Neural cell (in vitro differentiated cells): ENCODE results near the gene CSMD2. TPM values are rescaled to one million over a fixed set of nuclear protein-coding genes. Genes with fewer than 3 reads are reported as not detected.

Experiments
- H2AFZ ChIP-seq: fragments of 200-600, 300-800 bp; sonication (generic), shearing (Covaris generic); 2 replicates; pipeline ENCODE4 v1.6.0; 2014; ENCODE audit warnings: low read depth, mild to moderate bottlenecking, antibody characterized with exemption, low read length, moderate library complexity
- H3F3A ChIP-seq: fragments of 200-600 bp; shearing (Covaris generic); 2 replicates; pipeline ENCODE4 v1.6.1; 2016; ENCODE audit warnings: mild to moderate bottlenecking, moderate library complexity, mixed read lengths, antibody characterized with exemption, low read length; ENCODE audit not compliant: insufficient read depth, poor library complexity, severe bottlenecking
- H3K27ac ChIP-seq: fragments of 200-600, 300-800 bp; sonication (generic), shearing (Covaris generic); 2 replicates; pipeline ENCODE4 v1.5.1; 2014; ENCODE audit warnings: mild to moderate bottlenecking, low read length, moderate library complexity
- H3K27me3 ChIP-seq: fragments of 300-800, 200-600 bp; sonication (generic), shearing (Covaris generic); 2 replicates; pipeline ENCODE4 v1.6.0; 2014; ENCODE audit warnings: mild to moderate bottlenecking, low read depth, low read length, moderate library complexity; ENCODE audit not compliant: insufficient read depth
- H3K36me3 ChIP-seq: fragments of 300-800, 200-600 bp; sonication (generic), shearing (Covaris generic); 2 replicates; pipeline ENCODE4 v1.5.1; 2014; ENCODE audit warnings: mild to moderate bottlenecking, antibody characterized with exemption, low read length, moderate library complexity; ENCODE audit not compliant: insufficient read depth
- H3K4me2 ChIP-seq: fragments of 300-800, 200-600 bp; sonication (generic), shearing (Covaris generic); 2 replicates; pipeline ENCODE4 v1.6.0; 2014; ENCODE audit warnings: mild to moderate bottlenecking, low read length
- H3K4me3 ChIP-seq: fragments of 300-800, 200-600 bp; sonication (generic), shearing (Covaris generic); 2 replicates; pipeline ENCODE4 v1.5.1; 2014; ENCODE audit warnings: mild to moderate bottlenecking, low read length, moderate library complexity
- H3K79me2 ChIP-seq: fragments of 200-600 bp; shearing (Covaris generic); replicated peaks from 2 replicates; pipeline ENCODE4 v1.6.0; 2014; ENCODE audit warnings: mild to moderate bottlenecking, low read length, moderate library complexity; ENCODE audit not compliant: insufficient read depth
- H3K9ac ChIP-seq: fragments of 300-800, 200-600 bp; sonication (generic), shearing (Covaris generic); 2 replicates; pipeline ENCODE4 v1.6.1; 2016; ENCODE audit warnings: mild to moderate bottlenecking, low read length, mixed read lengths
- H3K9me2 ChIP-seq: fragments of 200-600 bp; shearing (Covaris generic); 2 replicates; pipeline ENCODE4 v1.6.1; 2016; ENCODE audit warnings: mild to moderate bottlenecking, low read length, mixed read lengths; ENCODE audit not compliant: insufficient read depth
- H3K9me3 ChIP-seq: fragments of 200-600, 300-800 bp; sonication (generic), shearing (Covaris generic); 2 replicates; pipeline ENCODE4 v1.6.1; 2016; ENCODE audit warnings: mild to moderate bottlenecking, mixed run types, low read length, moderate library complexity, mixed read lengths
- H4K20me1 ChIP-seq: fragments of 200-600 bp; shearing (Covaris generic); 2 replicates; pipeline ENCODE4 v1.6.1; 2016; ENCODE audit warnings: mild to moderate bottlenecking, mixed run types; ENCODE audit not compliant: insufficient read depth
- CTCF ChIP-seq: fragments of 450-650 bp; IDR thresholded peaks from 2 replicates; pipeline ENCODE4 v1.5.1; 2014; ENCODE audit warnings: antibody characterized with exemption, mild to moderate bottlenecking, moderate library complexity; ENCODE audit not compliant: poor library complexity, severe bottlenecking
- EP300 ChIP-seq: fragments of 450-650 bp; conservative IDR thresholded peaks from 2 replicates; pipeline ENCODE4 v1.6.1; 2014; ENCODE audit warnings: antibody characterized with exemption, mild to moderate bottlenecking, moderate library complexity; ENCODE audit not compliant: poor library complexity, severe bottlenecking
- EZH2 ChIP-seq: fragments of 200-600, 300-800 bp; shearing (Covaris generic), sonication (generic); IDR thresholded peaks from 2 replicates; pipeline ENCODE4 v1.6.1; 2014; ENCODE audit warnings: antibody characterized with exemption, low read length, borderline replicate concordance, mild to moderate bottlenecking; ENCODE audit not compliant: insufficient read depth, poor library complexity, severe bottlenecking
- MXI1 ChIP-seq: fragments of 450-650 bp; conservative IDR thresholded peaks from 2 replicates; pipeline ENCODE4 v1.6.1; 2014; ENCODE audit warnings: antibody characterized with exemption, mild to moderate bottlenecking; ENCODE audit not compliant: poor library complexity, severe bottlenecking
- POLR2AphosphoS5 ChIP-seq: IDR thresholded peaks from 2 replicates; pipeline ENCODE4 v1.6.1; 2012
- RAD21 ChIP-seq: fragments of 450-650 bp; conservative IDR thresholded peaks from 2 replicates; pipeline ENCODE4 v1.6.1; 2014; ENCODE audit warnings: antibody characterized with exemption, mild to moderate bottlenecking, moderate library complexity
- REST ChIP-seq: IDR thresholded peaks from 2 replicates; pipeline ENCODE4 v1.6.1; 2012; ENCODE audit warnings: borderline replicate concordance
- SMC3 ChIP-seq: fragments of 450-650 bp; conservative IDR thresholded peaks from 2 replicates; pipeline ENCODE4 v1.6.1; 2014; ENCODE audit warnings: antibody characterized with exemption, mild to moderate bottlenecking, moderate library complexity; ENCODE audit not compliant: poor library complexity
- TAF1 ChIP-seq: IDR thresholded peaks from 2 replicates; pipeline ENCODE4 v1.6.1; 2012; ENCODE audit warnings: low read depth
- polyA plus RNA-seq: library from polyadenylated mRNA; depleted of rRNA; stranded (reverse); fragments of >200 nt; gene quantifications from 2 replicates; pipeline ENCODE4 v1.2.3, GENCODE V29; 2014

Gene CSMD2
- polyA plus RNA-seq, 1 donor from 2014 or later, result 9.6 TPM

- no peak for TF ChIP-seq SMC3
- TF ChIP-seq EZH2, result no peak
- TF ChIP-seq MXI1, result no peak
- TF ChIP-seq REST, result no peak
- TF ChIP-seq POLR2AphosphoS5, result no peak
- TF ChIP-seq TAF1, result no peak
- TF ChIP-seq CTCF, result no peak
- no peak for TF ChIP-seq EP300
- no peak for TF ChIP-seq RAD21
- no peaks in the 10 kb centered on the region for H4K20me1 ChIP-seq
- no peak overlapping the region for H3K27ac ChIP-seq
- no peak overlapping the region for H3K4me3 ChIP-seq
- no peaks in the 10 kb centered on the region for H3K79me2 ChIP-seq
- no peaks in the 10 kb centered on the region for H3K27me3 ChIP-seq
- no peaks in the 10 kb centered on the region for H3K9me2 ChIP-seq
- H3K4me2 ChIP-seq, result no peak overlapping the region
- no peak overlapping the region for H2AFZ ChIP-seq
- no peaks in the 10 kb centered on the region for H3F3A ChIP-seq
- peaks cover 29% of the 10 kb centered on the region for H3K36me3 ChIP-seq
- H3K9ac ChIP-seq, result no peak overlapping the region
- peaks cover 15% of the 10 kb centered on the region for H3K9me3 ChIP-seq
These were observed 667.6 kb downstream of the CSMD2 start for GRCh38 chr1:33497410-33497809.

GRCh38 chr1:33494929-33495328, 670.1 kb downstream of the CSMD2 start:
- H3F3A ChIP-seq, result no peaks in the 10 kb centered on the region
- H2AFZ ChIP-seq, result no peak overlapping the region
- no peak overlapping the region for H3K4me2 ChIP-seq
- no peak overlapping the region for H3K4me3 ChIP-seq
- H3K27ac ChIP-seq, result no peak overlapping the region
- H3K79me2 ChIP-seq, result no peaks in the 10 kb centered on the region
- H3K9me3 ChIP-seq, result peaks cover 15% of the 10 kb centered on the region
- H4K20me1 ChIP-seq, result no peaks in the 10 kb centered on the region
- peaks cover 44% of the 10 kb centered on the region for H3K36me3 ChIP-seq
- TF ChIP-seq TAF1 (no peak), EZH2 (no peak), RAD21 (no peak), CTCF (no peak), REST (no peak), MXI1 (no peak), SMC3 (no peak), EP300 (no peak), POLR2AphosphoS5 (no peak)
- no peaks in the 10 kb centered on the region for H3K9me2 ChIP-seq
- H3K27me3 ChIP-seq, result no peaks in the 10 kb centered on the region
- H3K9ac ChIP-seq, result no peak overlapping the region
